NCI-H510A treated with DMSO at 0.1 percent for 48 hours (cell line): ENCODE data around the gene AP2B1.

Source experiments
- DNase-seq: peaks from one replicate; lab custom pipeline; 2025; lab: John Stamatoyannopoulos, UW

AP2B1 gene

DNA sequence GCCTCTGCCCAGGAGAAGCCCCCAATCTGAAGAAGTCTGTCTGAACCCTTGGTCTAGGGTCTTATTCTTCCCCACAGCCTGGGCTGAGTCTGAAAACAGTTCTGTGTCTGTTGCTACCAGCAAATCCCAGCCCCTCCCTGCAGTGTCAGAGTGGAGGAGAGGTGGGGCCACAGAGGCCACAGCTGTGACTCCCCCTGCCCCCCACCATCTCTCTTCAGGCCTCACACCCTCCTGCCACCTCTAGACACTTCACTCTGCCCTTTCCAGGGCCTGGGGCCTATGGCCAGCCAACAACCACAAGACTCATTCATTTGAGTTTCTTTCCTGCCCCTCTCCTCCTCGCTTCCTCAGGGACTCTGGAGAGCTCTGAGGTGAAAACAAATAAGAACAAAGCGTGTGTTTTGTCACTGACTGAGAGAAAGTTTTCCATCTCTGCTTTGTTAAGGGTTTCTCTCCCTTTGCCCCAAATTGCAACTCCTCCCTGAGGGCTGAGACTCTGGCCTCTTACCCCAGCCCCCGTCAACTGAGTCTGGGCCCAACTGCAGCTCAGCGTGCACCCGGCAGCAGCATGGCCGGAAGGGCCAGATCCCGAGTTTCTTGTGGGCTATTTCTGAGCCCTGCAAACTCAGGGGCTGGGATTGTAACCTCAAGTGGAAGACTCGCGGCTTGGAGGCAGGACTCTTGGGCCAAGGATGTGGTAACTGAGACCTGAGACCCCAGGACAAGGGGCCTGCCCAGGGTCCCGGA, 186.7 kb downstream of the AP2B1 start:
- no peak for DNase-seq

DNA sequence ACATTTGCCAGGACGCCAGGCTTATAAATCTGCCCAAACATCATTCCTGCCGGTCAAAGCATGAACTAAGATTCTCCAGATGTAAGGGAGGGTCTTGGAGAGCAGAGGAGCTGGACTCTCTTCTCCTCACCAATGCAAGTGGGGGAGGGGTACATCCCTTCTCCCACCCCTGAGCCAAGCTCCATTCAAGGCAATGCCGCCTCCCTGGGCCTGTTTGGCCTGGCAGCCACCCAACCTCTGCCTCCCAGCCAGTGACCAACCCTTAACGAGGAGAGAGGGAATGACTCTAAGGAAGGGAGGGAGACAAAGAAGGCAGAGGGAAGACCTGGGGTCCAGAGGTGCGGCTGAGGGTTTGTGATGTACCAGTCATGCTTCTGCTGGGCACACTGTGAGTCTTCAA, 187.4 kb downstream of the AP2B1 start:
- DNase-seq: no peak

DNA sequence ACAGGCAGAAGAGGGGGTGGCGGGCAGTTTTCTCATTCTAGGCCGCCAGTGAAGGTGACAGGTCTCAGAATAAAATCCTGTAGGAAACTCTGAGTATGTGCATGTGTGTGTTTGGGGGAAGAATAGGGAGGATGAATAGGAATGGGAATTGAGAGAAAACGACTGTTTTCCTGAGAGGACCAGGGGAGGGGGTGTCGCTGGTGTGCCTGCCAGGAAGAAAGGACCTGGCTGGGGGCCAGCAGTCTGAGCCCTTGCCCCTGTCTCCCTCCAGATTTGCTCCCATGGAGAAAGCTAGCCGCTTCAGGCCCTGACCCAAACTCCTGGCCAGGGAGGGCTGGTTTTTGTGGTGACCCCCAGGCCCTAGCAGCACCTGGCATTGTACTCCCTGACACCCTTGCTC, 187.9 kb downstream of the AP2B1 start:
- DNase-seq: no peak

DNA sequence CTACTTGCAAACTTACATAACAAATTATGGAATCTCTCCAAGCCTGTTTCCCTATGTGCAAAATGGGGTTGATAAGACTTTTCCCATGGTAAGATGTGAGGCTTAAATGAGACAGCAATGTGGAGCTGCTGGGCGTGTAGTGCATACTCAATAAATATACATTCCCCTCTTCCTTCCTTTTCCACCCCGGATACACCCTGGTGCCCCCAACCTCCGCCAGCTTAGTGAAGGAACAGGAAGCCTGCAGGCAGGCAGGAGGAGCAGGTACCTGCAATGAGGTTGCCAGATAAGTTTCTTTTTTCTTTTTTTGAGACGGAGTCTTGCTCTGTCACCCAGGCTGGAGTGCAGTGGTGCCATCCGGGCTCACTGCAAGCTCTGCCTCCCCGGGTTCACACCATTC, 188.5 kb downstream of the AP2B1 start:
- no peak for DNase-seq
